Left renal cortex interstitium (tissue), 4 donors: ENCODE measurements around the gene TEX9. TPM values are rescaled to one million over a fixed set of nuclear protein-coding genes. Genes with fewer than 3 reads are reported as not detected.

Source experiments
- DNase-seq, 4 donors: peaks; one replicate each; pipeline ENCODE4 v3.0.0-alpha.2; 2013; ENCODE audit warnings: low read depth in 4 of 4, low spot score in 2 of 4, missing footprints in 1 of 4
- polyA plus RNA-seq, 4 donors: library from polyadenylated mRNA; unstranded; fragments of 120-200 nt; gene quantifications; one replicate each; pipeline ENCODE4 v1.2.1, GENCODE V29; 2013; ENCODE audit not compliant: insufficient read length in 4 of 4

Gene TEX9
- polyA plus RNA-seq, 4 donors: 25.7 to 31.4 (median 28.8) TPM

GRCh38 chr15:56440214-56440770 is 75.1 kb downstream of the TEX9 start:
- DNase-seq: no peak

- DNase-seq: no peak
These were observed 77.1 kb downstream of the TEX9 start for GRCh38 chr15:56442354-56442753.

- DNase-seq: no peak
These were observed 80.5 kb downstream of the TEX9 start for GRCh38 chr15:56445746-56446145.

DNA sequence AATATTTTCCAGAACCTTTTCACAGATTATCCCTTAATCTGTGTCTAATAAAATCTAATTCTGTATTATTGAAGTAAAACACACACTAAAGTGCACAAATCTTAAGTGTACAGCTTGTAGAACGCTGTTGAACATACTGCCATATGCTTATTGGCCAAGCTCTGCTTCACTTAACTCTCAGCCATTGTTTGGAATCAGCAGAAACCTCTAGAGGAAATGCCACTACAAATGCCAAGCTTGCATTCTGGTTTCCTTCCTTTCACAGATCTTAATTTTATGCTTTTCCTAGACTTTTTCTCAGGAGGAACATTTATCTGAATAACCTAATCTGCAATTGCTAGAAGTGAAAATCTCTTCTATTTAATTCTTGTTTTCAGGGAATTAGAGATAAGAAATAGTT is 89.6 kb downstream of the TEX9 start:
- no peak for DNase-seq

GRCh38 chr15:56456229-56456628 is 91.0 kb downstream of the TEX9 start:
- DNase-seq: no peak

GRCh38 chr15:56459096-56459495 is 93.9 kb downstream of the TEX9 start:
- no peak for DNase-seq

- no peak for DNase-seq
These were observed 94.8 kb downstream of the TEX9 start for GRCh38 chr15:56460071-56460470.

DNA sequence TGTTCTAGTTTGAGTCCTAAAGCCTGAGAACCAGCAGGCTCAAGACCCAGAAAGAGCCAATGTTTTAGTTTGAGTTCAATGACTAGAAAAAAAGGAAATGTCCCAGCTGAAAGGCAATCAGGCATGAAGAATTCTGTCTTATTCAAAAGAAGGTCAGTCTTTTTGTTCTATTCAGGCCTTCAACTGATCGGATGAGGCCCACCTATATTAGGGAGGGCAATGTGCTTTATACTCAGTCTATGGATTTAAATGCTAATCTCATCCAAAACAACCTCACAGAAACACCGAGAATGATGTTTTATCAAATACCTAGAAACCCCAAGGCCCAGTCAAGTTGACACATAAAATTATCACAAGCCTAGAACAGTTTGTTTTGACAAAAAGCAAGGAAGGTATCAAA is 95.7 kb downstream of the TEX9 start:
- DNase-seq: no peak

DNA sequence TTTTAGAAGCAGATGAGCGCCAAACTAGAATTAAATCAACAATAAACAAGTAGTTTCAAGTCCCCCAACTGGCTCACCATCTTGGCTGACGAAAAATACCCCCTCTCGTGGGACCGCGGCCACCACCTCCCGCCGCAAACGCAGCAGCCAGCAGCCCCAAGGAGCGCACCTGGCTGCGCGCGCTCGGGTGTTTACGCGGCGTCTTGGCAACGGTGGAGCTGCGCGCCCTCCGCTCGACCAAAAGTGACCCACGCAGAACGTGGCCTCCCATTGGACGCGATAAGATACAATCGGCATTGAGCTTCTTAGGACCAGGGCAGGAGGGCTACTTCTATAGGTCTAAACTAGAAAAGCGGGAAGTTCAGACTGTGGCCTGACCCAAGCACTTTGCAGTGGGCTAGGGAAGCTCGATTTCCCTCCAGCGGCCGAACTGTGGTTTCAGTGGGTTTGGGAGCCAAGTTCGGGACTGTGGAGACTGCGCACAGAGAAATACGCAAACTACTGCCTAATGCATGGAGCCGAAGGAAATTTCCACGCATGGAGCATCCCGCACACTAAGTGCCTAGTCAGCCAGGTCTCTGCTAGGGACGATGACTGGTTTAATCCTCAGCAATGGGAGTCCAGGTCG is 99.8 kb downstream of the TEX9 start, which contains the start of gene MNS1:
Gene MNS1, minus strand, starts transcription at position 245 of the 628 bp plus-strand sequence. Its CDS starts 165 bp downstream, at position 80.
- peak; percentile 92 to 97 (median 94) for DNase-seq

- no peak for DNase-seq
These were observed 102.4 kb downstream of the TEX9 start for GRCh38 chr15:56467616-56468015.

DNA sequence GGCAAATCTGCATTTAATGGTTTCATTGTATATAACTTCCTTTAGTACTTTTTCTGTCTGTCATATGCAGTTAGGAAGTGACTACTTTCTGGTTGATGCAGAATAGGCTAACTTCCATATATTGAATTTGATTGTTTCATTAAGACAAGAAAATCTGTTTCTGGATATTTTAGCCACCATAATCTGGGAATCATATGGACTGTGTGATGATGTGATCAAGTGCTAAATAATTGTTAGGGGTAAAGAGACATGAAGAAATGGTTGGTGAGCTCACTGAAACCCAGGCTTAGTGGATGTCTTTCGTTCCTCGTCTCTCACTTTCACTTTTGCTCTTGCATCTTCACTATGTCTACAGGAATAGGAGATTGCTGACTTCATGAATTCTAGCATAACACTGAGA is 103.2 kb downstream of the TEX9 start:
- DNase-seq: no peak

DNA sequence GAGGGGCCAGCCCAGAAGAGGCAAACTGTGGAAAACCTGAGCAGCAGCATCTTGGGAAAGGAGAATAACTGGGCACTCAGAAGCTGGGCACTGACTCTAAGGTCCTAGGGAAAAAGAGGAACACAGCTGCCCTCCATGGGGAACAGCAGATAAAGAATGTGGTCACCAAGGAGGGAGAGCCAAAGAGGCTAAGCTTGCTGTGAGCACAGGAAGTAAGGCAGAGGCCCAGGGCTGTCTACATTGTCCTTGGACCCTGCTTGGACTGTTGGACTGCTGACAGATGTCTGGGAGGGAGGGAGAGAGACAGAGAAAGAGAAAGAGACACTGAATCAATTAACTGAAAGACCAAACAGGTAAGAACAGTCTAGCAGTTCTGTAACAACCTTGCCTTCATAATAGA is 104.3 kb downstream of the TEX9 start:
- DNase-seq: no peak

GRCh38 chr15:56471440-56472069 is 106.3 kb downstream of the TEX9 start:
- no peak for DNase-seq

GRCh38 chr15:56472278-56472677 is 107.1 kb downstream of the TEX9 start:
- no peak for DNase-seq

- DNase-seq: no peak
These were observed 107.8 kb downstream of the TEX9 start for GRCh38 chr15:56473017-56473416.

DNA sequence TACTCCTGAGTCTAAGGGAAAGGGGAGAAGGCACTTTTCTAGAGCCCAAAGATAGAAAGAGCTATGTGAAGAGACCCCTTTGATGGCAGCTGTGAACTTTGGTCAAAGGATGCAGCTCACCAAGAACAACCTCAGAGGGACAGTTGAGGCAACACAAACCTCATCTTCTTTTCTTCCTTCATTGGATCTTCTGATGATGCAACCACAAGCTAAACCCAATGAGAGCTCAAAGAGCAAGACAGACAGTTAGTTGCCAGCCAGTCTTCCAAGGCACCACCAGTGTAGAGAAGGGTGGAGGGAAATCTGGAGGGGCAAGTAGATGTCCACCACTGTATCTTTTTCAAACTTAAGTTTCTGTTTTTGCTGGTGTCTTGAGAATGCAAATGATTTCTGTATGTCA is 110.1 kb downstream of the TEX9 start:
- DNase-seq: no peak

Other genes starting within 250 kb of the TEX9 start
- 10 to 100 TPM; 19.2 to 23.0 (median 22.5) TPM for gene RFX7, start 121.5 kb upstream of the TEX9 start, polyA plus RNA-seq
- 10 to 100 TPM; 27.1 to 35.3 (median 27.6) TPM for gene MNS1, start 99.7 kb downstream of the TEX9 start, polyA plus RNA-seq